HepG2 (cell line): ENCODE data around the gene DAG1. TPM values are rescaled to one million over a fixed set of nuclear protein-coding genes. Genes with fewer than 3 reads are reported as not detected.

Experiments used
- ATAC-seq: fragments of 200-7000 bp; cut with Tn5 transposase; 3 replicates; pipeline ENCODE4 v1.9.1; 2020; ENCODE audit warnings: mild to moderate bottlenecking, moderate library complexity
- BruUV-seq: library from RNA; stranded (reverse); fragments of 400-500 nt; replicated peaks from 2 replicates; lab custom pipeline; 2021; lab: Mats Ljungman, UMichigan
- CTCF ChIA-PET: fragments of 300-600 bp; formaldehyde crosslinking; extraction: SDS; loops from one replicate; lab custom pipeline; 2021; ENCODE audit warnings: low total read pairs, inconsistent platforms, low intra/inter-chr PET ratio; lab: Yijun Ruan, JAX
- POLR2A ChIA-PET: fragments of 350-600 bp; sonication (Branson Sonifier 250); formaldehyde crosslinking; loops from one replicate; lab custom pipeline; 2020; ENCODE audit warnings: antibody characterized with exemption, inconsistent platforms; lab: Yijun Ruan, JAX
- DNase-seq: peaks from one replicate; pipeline ENCODE4 v3.0.0-alpha.2; 2015; ENCODE audit warnings: low spot score
- FAIRE-seq: peaks from 3 replicates; lab custom pipeline; 2011; peaks lifted over from hg19 to GRCh38; lab: Jason Lieb, UNC
- H2AFZ ChIP-seq: one replicate; pipeline ENCODE4 v1.6.1; 2011; ENCODE audit warnings: low read length, inconsistent platforms
- H3K27ac ChIP-seq: fragments of 300-600 bp; 3 replicates; pipeline ENCODE4 v1.8.0; 2011; ENCODE audit warnings: mixed run types, mild to moderate bottlenecking, mixed read lengths, low read length, inconsistent platforms; ENCODE audit not compliant: insufficient read depth; ENCODE audit errors: extremely low read length
- H3K27me3 ChIP-seq, 2 experiments: fragments of 200-600 bp in 1 of 2; 2 replicates in 1 of 2; 3 replicates in 1 of 2; pipeline versions ENCODE4 v1.6.0 to v1.8.0; 2011; ENCODE audit warnings: low read length in 2 of 2, mild to moderate bottlenecking in 2 of 2, moderate library complexity in 2 of 2, inconsistent platforms in 1 of 2; ENCODE audit not compliant: insufficient read depth in 2 of 2, control insufficient read depth in 1 of 2
- H3K36me3 ChIP-seq, 2 experiments: fragments of 200-600 bp in 1 of 2; replicated peaks in 1 of 2; 2 replicates in 1 of 2; 3 replicates in 1 of 2; pipeline versions ENCODE4 v1.5.1 to v1.8.0; 2011; ENCODE audit warnings: low read length in 2 of 2, inconsistent platforms in 1 of 2; ENCODE audit not compliant: insufficient read depth in 2 of 2, control insufficient read depth in 1 of 2
- H3K4me1 ChIP-seq: 2 replicates; pipeline ENCODE4 v1.5.1; 2012; ENCODE audit warnings: low read length, inconsistent platforms; ENCODE audit not compliant: insufficient read depth
- H3K4me2 ChIP-seq: 2 replicates; pipeline ENCODE4 v1.6.0; 2011; ENCODE audit warnings: low read depth, low read length, inconsistent platforms
- H3K4me3 ChIP-seq, 3 experiments: fragments of 200-600 bp in 1 of 3; sonication (generic), shearing (Covaris generic) in 1 of 3; replicated peaks in 1 of 3; 2 replicates each; pipeline ENCODE4 v1.5.1; 2011 to 2016; ENCODE audit warnings: low read length in 3 of 3, inconsistent platforms in 2 of 3, low read depth in 2 of 3, mild to moderate bottlenecking in 2 of 3, control low read depth in 1 of 3, mixed read lengths in 1 of 3; ENCODE audit not compliant: insufficient read depth in 1 of 3
- H3K79me2 ChIP-seq: one replicate; pipeline ENCODE4 v1.6.1; 2011; ENCODE audit warnings: low read length, inconsistent platforms; ENCODE audit not compliant: insufficient read depth
- H3K9ac ChIP-seq: 2 replicates; pipeline ENCODE4 v1.6.0; 2011; ENCODE audit warnings: mild to moderate bottlenecking, low read depth, low read length, inconsistent platforms; ENCODE audit not compliant: insufficient read depth
- H3K9me3 ChIP-seq: 2 replicates; pipeline ENCODE4 v1.5.1; 2012; ENCODE audit warnings: mild to moderate bottlenecking, low read length
- H4K20me1 ChIP-seq: 2 replicates; pipeline ENCODE4 v1.6.0; 2011; ENCODE audit warnings: inconsistent platforms, mild to moderate bottlenecking, low read length, moderate library complexity; ENCODE audit not compliant: insufficient read depth
- CENPX ChIP-seq: sonication (generic); formaldehyde crosslinking; IDR thresholded peaks from 2 replicates; pipeline ENCODE4 v1.9.0; 2021; ENCODE audit warnings: mild to moderate bottlenecking, missing genetic modification reagents, moderate library complexity
- TEAD2 ChIP-seq: sonication (generic); formaldehyde crosslinking; IDR thresholded peaks from 2 replicates; pipeline ENCODE4 v1.9.0; 2021; ENCODE audit warnings: missing genetic modification reagents
- ZNF460 ChIP-seq: sonication (generic); formaldehyde crosslinking; IDR thresholded peaks from 2 replicates; pipeline ENCODE4 v1.5.1; 2020; ENCODE audit warnings: missing genetic modification reagents, mild to moderate bottlenecking, borderline replicate concordance
- WGBS: methylation state at CpG from one replicate; pipeline ENCODE4 v1.1.6; 2017; ENCODE audit warnings: low lambda C conversion rate; 5-methylcytosine and 5-hydroxymethylcytosine counted together
- in situ Hi-C: cut with HindIII; loops from 2 replicates; pipeline ENCODE4 v1.10.0; 2017; ENCODE audit warnings: low pct_unique_long_range_greater_than_20kb; ENCODE audit not compliant: extremely low pct_ligation_motif_present
- intact Hi-C: fragments of 100-400 bp; cut with micrococcal nuclease; formaldehyde crosslinking; loops from one replicate; pipeline ENCODE4 v1.10.0; 2022; ENCODE audit not compliant: unreplicated experiment
- polyA plus RNA-seq, 8 experiments: library from polyadenylated mRNA; depleted of rRNA in 3 of 8; stranded (reverse) in 7 of 8; unstranded in 1 of 8; fragments of >200 nt; fragmentation: Illumina TruSeq in 4 of 8; extraction: Trizol in 4 of 8; gene quantifications; 2 replicates each; pipeline versions ENCODE4 v1.2.1 to v1.2.3, GENCODE V29; 2011 to 2016; ENCODE audit warnings: low read depth in 4 of 8, missing spikeins in 1 of 8, mixed read lengths in 1 of 8; ENCODE audit not compliant: insufficient read depth in 1 of 8
- total RNA-seq, 5 experiments: library from RNA; depleted of rRNA; stranded (reverse); fragments of >200 nt; fragmentation: Illumina TruSeq; extraction: Trizol; gene quantifications; 2 replicates each; pipeline ENCODE4 v1.2.3, GENCODE V29; 2016; ENCODE audit warnings: low read depth in 1 of 5
- TF ChIP-seq, protein P1 (sequence below): sonication (generic); formaldehyde crosslinking; IDR thresholded peaks from 2 replicates; pipeline ENCODE4 v1.4.0; 2020; ENCODE audit warnings: missing genetic modification reagents, borderline replicate concordance

The DAG1 gene
- total and polyA plus RNA-seq, 2 of the 13 experiments (the other 11 are each of a cell fraction or from before 2014, with no cell fraction given): 47.3 to 50.4 TPM

DNA sequence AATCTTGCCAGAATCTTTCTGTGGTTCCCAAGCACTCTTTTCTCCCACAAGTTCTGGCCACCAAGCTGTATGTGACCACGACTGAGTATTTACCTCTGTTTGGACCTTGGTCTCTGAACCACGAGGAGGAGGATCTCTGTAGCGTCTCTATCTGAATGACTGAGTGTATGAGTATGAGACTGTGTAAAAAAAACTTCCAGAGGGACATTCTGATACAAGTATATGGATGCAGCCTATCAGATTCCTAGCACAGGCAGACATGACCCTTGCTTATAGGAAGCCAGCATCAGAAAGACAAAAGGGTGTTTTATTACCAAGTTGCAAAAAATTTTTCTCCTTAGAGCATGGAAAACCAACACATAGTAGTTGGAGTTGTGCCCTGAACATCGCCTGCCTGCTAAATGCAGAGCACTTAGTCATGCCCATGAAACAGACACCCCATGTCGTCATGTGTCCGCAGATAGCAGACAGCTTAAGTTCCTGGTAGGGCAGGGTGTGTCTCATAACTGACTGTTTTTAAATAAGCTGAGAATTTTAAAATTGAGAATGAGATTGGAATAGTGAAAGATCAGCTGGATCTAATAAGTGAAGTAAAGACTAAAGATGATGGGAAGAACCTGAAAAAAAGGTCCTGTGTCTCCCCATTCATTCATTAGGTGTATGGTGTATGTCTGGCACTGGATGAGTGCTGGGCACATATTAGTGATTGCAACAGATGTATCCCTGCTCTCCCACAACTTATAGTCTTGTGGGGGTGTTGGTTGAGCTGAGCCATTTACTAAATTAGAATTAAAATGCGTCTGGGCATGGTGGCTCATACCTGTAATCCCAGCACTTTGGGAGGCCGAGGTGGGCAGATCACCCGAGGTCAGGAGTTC is 30.9 kb downstream of the DAG1 start (continued):
- no peak for TF ChIP-seq CENPX (CRISPR knock-in tag)
- TF ChIP-seq TEAD2 (CRISPR knock-in tag): no peak

DNA sequence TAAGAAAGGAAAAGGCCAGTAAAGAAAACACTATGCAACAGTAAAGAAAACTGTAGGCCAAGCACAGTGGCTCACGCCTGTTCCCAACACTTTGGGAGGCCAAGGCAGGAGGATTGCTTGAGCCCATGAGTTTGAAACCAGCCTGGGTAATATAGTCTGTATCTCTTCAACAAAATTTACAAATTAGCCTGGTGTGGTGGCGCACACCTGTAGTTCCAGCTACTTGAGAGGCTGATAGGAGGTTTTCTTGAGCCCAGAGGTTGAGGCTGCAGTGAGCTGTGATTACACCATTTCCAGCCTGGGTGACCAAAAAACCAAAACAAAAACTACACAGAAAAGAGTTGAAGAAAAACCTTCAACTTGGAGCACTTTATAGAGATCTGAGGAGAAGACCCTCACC is 31.8 kb downstream of the DAG1 start:
- peaks cover 57% of the 10 kb centered on the region for H3K4me1 ChIP-seq
- no peak overlapping the region for H3K4me2 ChIP-seq
- no peak overlapping the region for H3K4me3 ChIP-seq
- no peaks in the 10 kb centered on the region for H3K9me3 ChIP-seq
- no peaks in the 10 kb centered on the region for H3K27me3 ChIP-seq
- intact Hi-C loops: no loop called here
- POLR2A ChIA-PET: no interaction called here
- H2AFZ ChIP-seq: no peak overlapping the region
- ATAC-seq (no peak), FAIRE-seq (no peak), DNase-seq (no peak)
- H3K27ac ChIP-seq: peak overlapping the region; percentile 12
- WGBS: 97% methylated on average over 2 of the region's 2 CpGs
- no peak overlapping the region for H3K9ac ChIP-seq
- H3K36me3 ChIP-seq: 0 out of 5 replicates have a peak, but pooled peaks cover 0 to 3% of the 10 kb centered on the region in 2 experiments
- in situ Hi-C loops: no loop called here
- BruUV-seq: no TSS peak
- peaks cover 47% of the 10 kb centered on the region for H3K79me2 ChIP-seq
- TF ChIP-seq ZNF460 (CRISPR knock-in tag): peak; percentile 63; the same call in 1 of the 2 replicates
- TF ChIP-seq, protein P1, sequence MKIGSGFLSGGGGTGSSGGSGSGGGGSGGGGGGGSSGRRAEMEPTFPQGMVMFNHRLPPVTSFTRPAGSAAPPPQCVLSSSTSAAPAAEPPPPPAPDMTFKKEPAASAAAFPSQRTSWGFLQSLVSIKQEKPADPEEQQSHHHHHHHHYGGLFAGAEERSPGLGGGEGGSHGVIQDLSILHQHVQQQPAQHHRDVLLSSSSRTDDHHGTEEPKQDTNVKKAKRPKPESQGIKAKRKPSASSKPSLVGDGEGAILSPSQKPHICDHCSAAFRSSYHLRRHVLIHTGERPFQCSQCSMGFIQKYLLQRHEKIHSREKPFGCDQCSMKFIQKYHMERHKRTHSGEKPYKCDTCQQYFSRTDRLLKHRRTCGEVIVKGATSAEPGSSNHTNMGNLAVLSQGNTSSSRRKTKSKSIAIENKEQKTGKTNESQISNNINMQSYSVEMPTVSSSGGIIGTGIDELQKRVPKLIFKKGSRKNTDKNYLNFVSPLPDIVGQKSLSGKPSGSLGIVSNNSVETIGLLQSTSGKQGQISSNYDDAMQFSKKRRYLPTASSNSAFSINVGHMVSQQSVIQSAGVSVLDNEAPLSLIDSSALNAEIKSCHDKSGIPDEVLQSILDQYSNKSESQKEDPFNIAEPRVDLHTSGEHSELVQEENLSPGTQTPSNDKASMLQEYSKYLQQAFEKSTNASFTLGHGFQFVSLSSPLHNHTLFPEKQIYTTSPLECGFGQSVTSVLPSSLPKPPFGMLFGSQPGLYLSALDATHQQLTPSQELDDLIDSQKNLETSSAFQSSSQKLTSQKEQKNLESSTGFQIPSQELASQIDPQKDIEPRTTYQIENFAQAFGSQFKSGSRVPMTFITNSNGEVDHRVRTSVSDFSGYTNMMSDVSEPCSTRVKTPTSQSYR (CRISPR knock-in tag): no peak
- H4K20me1 ChIP-seq: no peaks in the 10 kb centered on the region
- CTCF ChIA-PET: no interaction called here
